ENCODE data around the gene PDE4C. TPM values are rescaled to one million over a fixed set of nuclear protein-coding genes. Genes with fewer than 3 reads are reported as not detected.

PDE4C gene
- total RNA-seq, 1 experiment from 2014 or later, result 0.42 TPM

Other genes with a start within 250 kb of the PDE4C start
- 14.1 and 18.8 TPM in 2 replicates for gene ARRDC2, start 218.3 kb downstream of the PDE4C start, total RNA-seq (2022)
- gene IL12RB1, start 139.5 kb downstream of the PDE4C start, total RNA-seq (2022), result not detected in 2 replicates
- 4.1 and 5.9 TPM in 2 replicates for gene MAST3, start 128.7 kb downstream of the PDE4C start, total RNA-seq (2022)
- 31.0 and 33.8 TPM in 2 replicates for gene PIK3R2, start 73.3 kb downstream of the PDE4C start, total RNA-seq (2022)
- gene IFI30, start 52.6 kb downstream of the PDE4C start, total RNA-seq (2022), result 4.7 and 9.1 TPM in 2 replicates
- gene MPV17L2, start 33.2 kb downstream of the PDE4C start, total RNA-seq (2022), result 12.9 and 15.4 TPM in 2 replicates
- gene RAB3A, start 22.4 kb downstream of the PDE4C start, total RNA-seq (2022), result 0.68 and 0.81 TPM in 2 replicates
- 0.26 and 0.42 TPM in 2 replicates for gene IQCN, start 48.0 kb upstream of the PDE4C start, total RNA-seq (2022)
- 120 and 123 TPM in 2 replicates for gene JUND, start 55.2 kb upstream of the PDE4C start, total RNA-seq (2022)
- gene LSM4, start 96.6 kb upstream of the PDE4C start, total RNA-seq (2022), result 172 and 193 TPM in 2 replicates
- 6.5 and 11.9 TPM in 2 replicates for gene PGPEP1, start 114.2 kb upstream of the PDE4C start, total RNA-seq (2022)
- 193 and 288 TPM in 2 replicates for gene GDF15, start 159.7 kb upstream of the PDE4C start, total RNA-seq (2022)
- gene LRRC25, start 171.2 kb upstream of the PDE4C start, total RNA-seq (2022), result not detected in 2 replicates
- 22.3 and 26.3 TPM in 2 replicates for gene SSBP4, start 193.0 kb upstream of the PDE4C start, total RNA-seq (2022)
- gene ISYNA1, start 211.7 kb upstream of the PDE4C start, total RNA-seq (2022), result 6.8 and 7.7 TPM in 2 replicates

All from MCF 10A (cell line).